Neural crest cell (in vitro differentiated cells): Measurements from ENCODE around the gene TPP2. TPM values are rescaled to one million over a fixed set of nuclear protein-coding genes. Genes with fewer than 3 reads are reported as not detected.

Source experiments
- DNase-seq: peaks from one replicate; pipeline ENCODE4 v3.0.0; 2021; ENCODE audit warnings: low read depth, mixed read lengths, low spot score
- H3K27ac Mint-ChIP-seq: one replicate; pipeline ENCODE4 v1.8.0; 2021; ENCODE audit warnings: mild to moderate bottlenecking, mixed read lengths; ENCODE audit not compliant: unreplicated experiment
- H3K27me3 Mint-ChIP-seq: 2 replicates; pipeline ENCODE4 v1.8.0; 2021; ENCODE audit warnings: low read depth, mild to moderate bottlenecking, mixed read lengths
- H3K36me3 Mint-ChIP-seq: 2 replicates; pipeline ENCODE4 v1.8.0; 2021; ENCODE audit warnings: low read depth, mild to moderate bottlenecking, mixed read lengths
- H3K4me1 Mint-ChIP-seq: 2 replicates; pipeline ENCODE4 v1.8.0; 2021; ENCODE audit warnings: mixed read lengths
- H3K4me3 Mint-ChIP-seq: one replicate; pipeline ENCODE4 v1.8.0; 2021; ENCODE audit warnings: mild to moderate bottlenecking, mixed read lengths
- H3K9me3 Mint-ChIP-seq: 2 replicates; pipeline ENCODE4 v1.8.0; 2021; ENCODE audit warnings: mixed read lengths
- CTCF ChIP-seq: fragments of 200-600 bp; sonication (generic); conservative IDR thresholded peaks from 2 replicates; pipeline ENCODE4 v1.5.0; 2021; ENCODE audit warnings: antibody characterized with exemption, mild to moderate bottlenecking
- total RNA-seq: library from RNA; stranded (reverse); gene quantifications from 2 replicates; pipeline ENCODE4 v1.2.1, GENCODE V29; 2021

Gene TPP2
- total RNA-seq, 1 donor from 2014 or later: 62.7 TPM

- H3K36me3 Mint-ChIP-seq: no peaks in the 10 kb centered on the region
- DNase-seq: no peak
- H3K4me1 Mint-ChIP-seq: no peaks in the 10 kb centered on the region
- H3K9me3 Mint-ChIP-seq: no peaks in the 10 kb centered on the region
- TF ChIP-seq CTCF: no peak
- no peak overlapping the region for H3K4me3 Mint-ChIP-seq
- no peak overlapping the region for H3K27ac Mint-ChIP-seq
- peaks cover 32% of the 10 kb centered on the region for H3K27me3 Mint-ChIP-seq
Observed at GRCh38 chr13:102569488-102569887, 27.3 kb upstream of the TPP2 start.

GRCh38 chr13:102571075-102571474, 25.7 kb upstream of the TPP2 start:
- H3K27ac Mint-ChIP-seq: no peak overlapping the region
- no peaks in the 10 kb centered on the region for H3K4me1 Mint-ChIP-seq
- TF ChIP-seq CTCF: peak; percentile 41
- H3K4me3 Mint-ChIP-seq: no peak overlapping the region
- H3K27me3 Mint-ChIP-seq: peaks cover 39% of the 10 kb centered on the region
- H3K36me3 Mint-ChIP-seq: no peaks in the 10 kb centered on the region
- no peaks in the 10 kb centered on the region for H3K9me3 Mint-ChIP-seq
- DNase-seq: no peak

GRCh38 chr13:102572323-102572722, 24.5 kb upstream of the TPP2 start:
- H3K27me3 Mint-ChIP-seq: peaks cover 39% of the 10 kb centered on the region

GRCh38 chr13:102580552-102581169, 16.1 kb upstream of the TPP2 start:
- no peaks in the 10 kb centered on the region for H3K9me3 Mint-ChIP-seq
- H3K4me3 Mint-ChIP-seq: no peak overlapping the region
- no peak overlapping the region for H3K27ac Mint-ChIP-seq
- TF ChIP-seq CTCF: peak; percentile 88
- no peaks in the 10 kb centered on the region for H3K4me1 Mint-ChIP-seq
- H3K36me3 Mint-ChIP-seq: no peaks in the 10 kb centered on the region
- H3K27me3 Mint-ChIP-seq: peaks cover 28% of the 10 kb centered on the region
- peak; percentile 32 for DNase-seq

More at GRCh38 chr13:102572323-102572722, 24.5 kb upstream of the TPP2 start:
- no peak for DNase-seq
- no peaks in the 10 kb centered on the region for H3K4me1 Mint-ChIP-seq
- no peaks in the 10 kb centered on the region for H3K36me3 Mint-ChIP-seq
- TF ChIP-seq CTCF: no peak
- H3K27ac Mint-ChIP-seq: no peak overlapping the region
- no peaks in the 10 kb centered on the region for H3K9me3 Mint-ChIP-seq
- H3K4me3 Mint-ChIP-seq: no peak overlapping the region

GRCh38 chr13:102582256-102582655, 14.5 kb upstream of the TPP2 start:
- Mint-ChIP-seq H3K27ac (no peak overlapping the region), H3K36me3 (no peaks in the 10 kb centered on the region), H3K9me3 (no peaks in the 10 kb centered on the region), H3K4me1 (no peaks in the 10 kb centered on the region), H3K27me3 (peaks cover 28% of the 10 kb centered on the region), H3K4me3 (no peak overlapping the region)
- DNase-seq: no peak
- no peak for TF ChIP-seq CTCF
